GM18858 (cell line): Measurements from ENCODE around the gene ATP6V1B1.

ENCODE experiments used
- ATAC-seq: cut with Tn5 transposase; IDR thresholded peaks from one replicate; pipeline ENCODE4 v1.9.1; 2021; ENCODE audit not compliant: unreplicated experiment

The ATP6V1B1 gene

GRCh38 chr2:70935468-70936164 is at the start of gene ATP6V1B1:
TSS of gene ATP6V1B1 (plus strand) at chr2:70935900. CDS start at chr2:70935955, 55 bp downstream.
- no peak for ATAC-seq

- no peak for ATAC-seq
These were observed 49.1 kb upstream of the ATP6V1B1 start for GRCh38 chr2:70886541-70886987.

DNA sequence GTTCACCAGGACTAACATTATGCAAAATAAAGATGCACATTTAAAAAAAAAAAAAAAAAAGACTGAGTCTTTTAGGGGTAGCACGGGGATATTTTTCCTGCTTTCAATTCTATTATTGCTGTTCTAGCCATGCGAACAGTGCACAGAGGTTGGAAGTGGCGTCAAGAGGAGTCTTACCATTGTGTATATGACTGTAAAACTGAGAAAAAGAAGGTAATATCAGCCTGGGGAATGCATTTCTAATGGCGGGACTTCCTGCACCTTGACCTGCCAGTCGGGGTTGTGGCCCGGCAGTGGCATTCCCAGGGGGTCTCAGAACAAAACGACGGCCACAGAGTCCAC is 48.5 kb upstream of the ATP6V1B1 start:
- no peak for ATAC-seq

GRCh38 chr2:70887550-70888246 is 48.0 kb upstream of the ATP6V1B1 start:
- no peak for ATAC-seq

DNA sequence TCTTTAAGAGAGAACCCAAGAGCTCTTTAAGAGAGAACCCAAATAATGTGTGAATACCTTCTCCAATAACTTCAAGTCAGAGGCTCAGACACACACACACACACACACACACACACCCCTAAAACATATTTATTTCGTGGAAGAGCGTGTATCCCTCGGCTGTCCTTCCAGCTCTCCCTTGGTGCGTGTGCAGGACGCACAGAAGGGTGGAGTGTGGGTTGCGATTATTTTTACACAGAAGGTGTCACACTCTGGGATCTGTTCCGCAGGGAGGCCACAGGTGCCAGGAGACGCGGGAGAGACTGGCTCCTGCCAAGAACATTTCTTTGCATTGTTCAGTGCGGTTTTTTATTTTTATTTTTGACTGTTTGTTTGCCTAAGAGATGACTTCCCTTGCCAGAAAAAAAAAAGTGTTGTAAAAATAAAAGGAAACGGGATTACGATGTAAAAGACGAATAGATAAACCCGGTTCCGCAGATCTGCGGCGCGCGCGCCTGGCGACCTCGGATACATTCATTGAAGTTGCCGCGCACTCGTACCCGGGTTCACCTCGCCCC is 47.3 kb upstream of the ATP6V1B1 start:
- ATAC-seq = no peak

- ATAC-seq = no peak
These were observed 46.6 kb upstream of the ATP6V1B1 start for GRCh38 chr2:70888923-70889715.

GRCh38 chr2:70889716-70890037 is 46.0 kb upstream of the ATP6V1B1 start:
- no peak for ATAC-seq

- no peak for ATAC-seq
These were observed 45.1 kb upstream of the ATP6V1B1 start for GRCh38 chr2:70890469-70891065.

GRCh38 chr2:70891572-70892357 is 43.9 kb upstream of the ATP6V1B1 start:
- ATAC-seq = no peak

DNA sequence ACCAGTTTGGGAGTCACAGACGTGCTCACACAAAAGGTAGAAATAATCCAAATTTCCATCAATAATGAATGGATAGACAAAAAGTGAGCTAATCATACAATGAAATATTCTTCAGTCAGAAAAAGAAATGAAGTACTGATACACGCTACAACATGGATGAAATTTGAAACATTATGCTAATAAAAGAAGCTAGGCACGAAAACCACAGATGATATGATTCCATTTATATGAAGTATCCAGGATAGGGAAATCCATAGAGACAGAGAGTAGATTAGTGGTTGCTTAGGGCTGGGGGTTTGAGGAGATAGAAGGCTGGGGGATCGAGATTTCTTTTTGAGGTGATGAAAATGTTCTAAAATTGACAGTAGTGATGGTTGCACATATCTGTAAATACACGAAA is 43.0 kb upstream of the ATP6V1B1 start:
- no peak for ATAC-seq

- no peak for ATAC-seq
These were observed 42.5 kb upstream of the ATP6V1B1 start for GRCh38 chr2:70893186-70893585.

GRCh38 chr2:70894765-70895164 is 40.9 kb upstream of the ATP6V1B1 start:
- ATAC-seq = no peak

- ATAC-seq = no peak
These were observed 40.5 kb upstream of the ATP6V1B1 start for GRCh38 chr2:70895249-70895648.

- no peak for ATAC-seq
These were observed 39.5 kb upstream of the ATP6V1B1 start for GRCh38 chr2:70895998-70896764.

DNA sequence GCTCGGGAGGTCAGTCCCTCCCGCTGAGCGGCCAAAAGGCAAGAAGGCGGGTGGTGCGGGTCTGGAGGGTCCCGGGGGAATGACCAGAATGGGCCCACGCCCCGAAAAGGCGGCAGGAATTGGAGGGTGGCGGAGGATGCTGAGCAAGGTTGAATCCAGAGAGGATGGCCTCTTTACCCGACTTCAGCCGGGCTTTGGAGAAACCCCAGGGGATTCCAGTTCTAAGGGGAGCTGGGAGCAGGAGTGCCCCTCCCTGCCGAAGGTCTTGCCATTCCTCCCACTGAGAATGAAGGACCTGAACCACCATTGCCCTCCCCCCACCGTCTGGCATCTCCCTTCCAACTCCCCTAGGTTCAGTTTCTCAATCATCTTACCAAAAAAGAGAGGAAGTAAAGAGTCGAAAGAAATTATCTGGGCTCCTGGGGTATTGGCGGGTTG is 38.9 kb upstream of the ATP6V1B1 start:
- no peak for ATAC-seq

DNA sequence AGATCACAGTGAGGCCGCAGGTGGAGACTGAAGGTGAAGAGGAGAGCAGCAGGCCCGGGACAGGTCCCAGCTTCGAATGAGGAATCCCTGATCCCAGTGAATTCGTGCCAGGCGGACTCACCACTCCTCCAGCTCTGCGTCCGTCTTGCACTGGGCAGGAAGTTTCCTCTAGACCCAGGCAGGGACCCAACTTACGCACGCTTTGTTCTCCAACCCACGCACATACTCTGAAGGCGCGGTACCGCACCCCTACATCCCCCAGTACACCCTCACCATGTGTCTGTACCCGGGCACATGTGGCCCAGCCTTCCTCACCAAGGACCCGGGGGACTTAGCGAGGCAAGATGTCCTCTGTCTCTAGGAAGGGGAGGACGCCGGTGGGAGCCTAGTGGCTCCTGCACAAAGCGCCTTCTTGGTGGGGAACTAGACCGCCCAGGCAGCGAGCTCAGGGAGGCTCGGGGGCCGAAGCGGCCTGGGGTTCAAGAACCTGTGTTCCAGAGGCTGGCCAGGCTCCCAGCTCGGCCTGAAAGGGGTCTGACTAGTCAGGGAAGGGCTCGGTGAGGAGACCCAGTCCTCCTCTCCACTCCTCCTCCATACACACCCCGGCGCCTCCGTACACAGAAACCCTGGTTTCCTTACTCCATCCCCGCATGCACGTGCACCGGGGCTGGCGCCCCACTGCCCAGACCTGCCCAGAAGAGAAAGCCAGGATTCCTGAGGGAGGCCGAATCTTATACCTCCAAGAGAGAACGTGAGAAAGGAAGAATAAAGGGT is 38.3 kb upstream of the ATP6V1B1 start:
- no peak for ATAC-seq

- ATAC-seq = no peak
These were observed 37.8 kb upstream of the ATP6V1B1 start for GRCh38 chr2:70897977-70898226.

GRCh38 chr2:70898363-70899240 is 37.1 kb upstream of the ATP6V1B1 start:
- no peak for ATAC-seq
